Neural progenitor cell (in vitro differentiated cells): ENCODE results near the gene TMEFF2. TPM values are rescaled to one million over a fixed set of nuclear protein-coding genes. Genes with fewer than 3 reads are reported as not detected.

ENCODE experiments used
- DNase-seq: peaks from one replicate; pipeline ENCODE4 v3.0.0-alpha.2; 2016; ENCODE audit warnings: low spot score
- H2AFZ ChIP-seq: fragments of 200-600 bp; sonication (generic); replicated peaks from 2 replicates; pipeline ENCODE4 v1.6.1; 2016; ENCODE audit warnings: antibody characterized with exemption
- H3F3A ChIP-seq: fragments of 200-600 bp; sonication (generic); 2 replicates; pipeline ENCODE4 v1.6.1; 2016; ENCODE audit warnings: antibody characterized with exemption, low read depth
- H3K27ac ChIP-seq: fragments of 200-600 bp; sonication (generic); 2 replicates; pipeline ENCODE4 v1.5.1; 2016; ENCODE audit warnings: mild to moderate bottlenecking
- H3K27me3 ChIP-seq: fragments of 200-600 bp; sonication (generic); 2 replicates; pipeline ENCODE4 v1.6.1; 2016; ENCODE audit warnings: mild to moderate bottlenecking, moderate library complexity
- H3K36me3 ChIP-seq: fragments of 200-600 bp; sonication (generic); 2 replicates; pipeline ENCODE4 v1.5.1; 2016
- H3K4me1 ChIP-seq: fragments of 200-600 bp; sonication (generic); 2 replicates; pipeline ENCODE4 v1.6.1; 2016; ENCODE audit warnings: mixed run types
- H3K4me2 ChIP-seq: fragments of 200-600 bp; sonication (generic); 2 replicates; pipeline ENCODE4 v1.6.1; 2016
- H3K4me3 ChIP-seq: fragments of 200-600 bp; sonication (generic); 2 replicates; pipeline ENCODE4 v1.5.1; 2016
- H3K79me2 ChIP-seq: fragments of 200-600 bp; sonication (generic); 2 replicates; pipeline ENCODE4 v1.6.1; 2016; ENCODE audit warnings: low read depth
- H3K9ac ChIP-seq: fragments of 200-600 bp; sonication (generic); 2 replicates; pipeline ENCODE4 v1.6.1; 2016
- H3K9me3 ChIP-seq: fragments of 200-600 bp; sonication (generic); 2 replicates; pipeline ENCODE4 v1.5.1; 2016; ENCODE audit warnings: low read depth
- H4K20me1 ChIP-seq: fragments of 200-600 bp; sonication (generic); 2 replicates; pipeline ENCODE4 v1.6.1; 2016; ENCODE audit warnings: low read depth
- H3K27ac Mint-ChIP-seq: 3 replicates; pipeline ENCODE4 v1.8.0; 2021; ENCODE audit warnings: mixed read lengths
- H3K27me3 Mint-ChIP-seq: 2 replicates; pipeline ENCODE4 v1.8.0; 2022; ENCODE audit warnings: low read depth, mild to moderate bottlenecking, inconsistent platforms, moderate library complexity, mixed read lengths; ENCODE audit not compliant: insufficient read depth
- H3K36me3 Mint-ChIP-seq: 3 replicates; pipeline ENCODE4 v1.8.0; 2021; ENCODE audit warnings: mixed read lengths
- H3K4me1 Mint-ChIP-seq: 3 replicates; pipeline ENCODE4 v1.8.0; 2021; ENCODE audit warnings: mixed read lengths
- H3K4me3 Mint-ChIP-seq: 3 replicates; pipeline ENCODE4 v1.8.0; 2021; ENCODE audit warnings: mild to moderate bottlenecking, moderate library complexity, mixed read lengths
- H3K9me3 Mint-ChIP-seq: 3 replicates; pipeline ENCODE4 v1.8.0; 2020; ENCODE audit warnings: mixed read lengths
- EZH2 ChIP-seq: fragments of 200-600 bp; sonication (generic); IDR thresholded peaks from 2 replicates; pipeline ENCODE4 v1.6.1; 2017; ENCODE audit warnings: antibody characterized with exemption, mild to moderate bottlenecking, moderate library complexity
- EZH2phosphoT487 ChIP-seq: fragments of 200-600 bp; sonication (generic); IDR thresholded peaks from 2 replicates; pipeline ENCODE4 v1.6.1; 2017; ENCODE audit warnings: antibody characterized with exemption
- total RNA-seq: library from RNA; depleted of rRNA; stranded (reverse); fragments of >200 nt; gene quantifications from 2 replicates; pipeline ENCODE4 v1.2.3, GENCODE V29; 2015; ENCODE audit warnings: low replicate concordance
- TF ChIP-seq, protein P1 (sequence below): fragments of 200-600 bp; sonication (generic); IDR thresholded peaks from 2 replicates; pipeline ENCODE4 v1.5.1; 2017; ENCODE audit warnings: antibody characterized with exemption, mild to moderate bottlenecking

The TMEFF2 gene
- total RNA-seq, 1 donor from 2014 or later = 1.7 TPM

DNA sequence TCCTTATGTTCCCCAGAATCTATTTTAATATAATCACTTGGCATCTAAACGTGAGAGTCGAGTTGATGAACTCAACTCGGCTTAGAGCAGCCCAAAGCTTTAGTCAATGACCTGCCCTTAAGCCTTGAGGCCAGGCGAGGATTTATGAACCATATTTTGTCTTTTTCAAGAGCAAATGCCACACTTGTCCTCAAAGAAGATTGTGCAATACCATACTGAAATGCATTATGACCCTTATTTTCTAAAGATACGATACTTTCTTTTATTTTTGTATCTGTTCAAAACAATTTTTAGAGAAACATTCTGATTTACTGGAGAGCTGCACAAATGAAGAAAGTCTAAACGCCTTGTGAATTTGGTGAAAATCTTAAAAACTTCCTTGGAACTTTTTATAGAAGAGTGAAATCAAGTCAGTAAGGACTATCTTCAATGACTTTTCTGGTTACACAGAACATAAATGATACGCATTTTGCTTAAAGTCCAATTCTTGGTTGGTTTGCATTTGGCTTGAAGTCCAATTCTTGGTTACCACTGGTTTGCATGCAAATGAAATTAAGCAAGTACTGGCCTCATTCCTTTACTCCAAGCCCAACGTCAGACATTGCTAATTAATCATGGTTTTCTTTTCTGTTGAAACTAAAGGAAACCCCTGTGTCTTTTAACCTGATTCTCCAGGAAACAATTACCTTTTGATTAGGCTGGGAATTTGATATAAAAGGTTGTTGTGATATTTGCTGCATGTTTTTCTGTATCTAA is 242.0 kb downstream of the TMEFF2 start:
- Mint-ChIP-seq H3K27ac (no peak overlapping the region), H3K9me3 (no peaks in the 10 kb centered on the region), H3K27me3 (peaks cover 2% of the 10 kb centered on the region), H3K4me3 (no peak overlapping the region), H3K36me3 (no peaks in the 10 kb centered on the region), H3K4me1 (no peaks in the 10 kb centered on the region)
- Histone ChIP-seq H3K27ac (no peak overlapping the region), H3K4me3 (no peak overlapping the region), H3K27me3 (no peaks in the 10 kb centered on the region), H3K79me2 (no peaks in the 10 kb centered on the region), H3K4me2 (no peak overlapping the region), H3K4me1 (no peaks in the 10 kb centered on the region), H2AFZ (no peak overlapping the region), H3K9me3 (no peaks in the 10 kb centered on the region), H3K9ac (no peak overlapping the region), H3K36me3 (no peaks in the 10 kb centered on the region), H4K20me1 (no peaks in the 10 kb centered on the region), H3F3A (no peaks in the 10 kb centered on the region)
- TF ChIP-seq, protein P1, sequence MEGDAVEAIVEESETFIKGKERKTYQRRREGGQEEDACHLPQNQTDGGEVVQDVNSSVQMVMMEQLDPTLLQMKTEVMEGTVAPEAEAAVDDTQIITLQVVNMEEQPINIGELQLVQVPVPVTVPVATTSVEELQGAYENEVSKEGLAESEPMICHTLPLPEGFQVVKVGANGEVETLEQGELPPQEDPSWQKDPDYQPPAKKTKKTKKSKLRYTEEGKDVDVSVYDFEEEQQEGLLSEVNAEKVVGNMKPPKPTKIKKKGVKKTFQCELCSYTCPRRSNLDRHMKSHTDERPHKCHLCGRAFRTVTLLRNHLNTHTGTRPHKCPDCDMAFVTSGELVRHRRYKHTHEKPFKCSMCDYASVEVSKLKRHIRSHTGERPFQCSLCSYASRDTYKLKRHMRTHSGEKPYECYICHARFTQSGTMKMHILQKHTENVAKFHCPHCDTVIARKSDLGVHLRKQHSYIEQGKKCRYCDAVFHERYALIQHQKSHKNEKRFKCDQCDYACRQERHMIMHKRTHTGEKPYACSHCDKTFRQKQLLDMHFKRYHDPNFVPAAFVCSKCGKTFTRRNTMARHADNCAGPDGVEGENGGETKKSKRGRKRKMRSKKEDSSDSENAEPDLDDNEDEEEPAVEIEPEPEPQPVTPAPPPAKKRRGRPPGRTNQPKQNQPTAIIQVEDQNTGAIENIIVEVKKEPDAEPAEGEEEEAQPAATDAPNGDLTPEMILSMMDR = no peak
- TF ChIP-seq EZH2 (no peak), EZH2phosphoT487 (no peak)
- DNase-seq = no peak

DNA sequence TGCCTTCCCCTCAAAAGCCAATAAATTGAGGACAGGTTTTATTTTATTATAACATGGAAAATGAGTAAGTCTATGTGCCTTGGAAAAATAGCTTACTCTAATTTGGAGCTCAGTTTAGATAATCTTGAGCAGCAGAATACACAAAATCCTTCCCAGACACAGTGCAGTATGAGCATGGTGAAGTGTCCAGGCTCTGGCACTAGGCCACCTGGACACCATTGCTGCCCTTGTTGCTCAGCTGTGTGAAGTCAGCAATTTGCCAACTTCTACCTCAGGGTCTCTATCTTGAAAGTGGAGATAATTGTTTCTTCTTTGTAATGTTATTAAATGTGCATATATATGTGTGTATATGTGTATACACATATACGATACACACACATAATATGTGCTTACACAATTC is 242.9 kb downstream of the TMEFF2 start:
- no peaks in the 10 kb centered on the region for H3K79me2 ChIP-seq
- Mint-ChIP-seq H3K36me3 (no peaks in the 10 kb centered on the region), H3K4me1 (no peaks in the 10 kb centered on the region), H3K4me3 (no peak overlapping the region), H3K27ac (no peak overlapping the region), H3K9me3 (no peaks in the 10 kb centered on the region), H3K27me3 (peaks cover 2% of the 10 kb centered on the region)
- no peak for DNase-seq
- no peak overlapping the region for H3K4me2 ChIP-seq
- no peak overlapping the region for H3K4me3 ChIP-seq
- TF ChIP-seq EZH2 (no peak), EZH2phosphoT487 (no peak)
- TF ChIP-seq, protein P1 = no peak
- no peaks in the 10 kb centered on the region for H3K9me3 ChIP-seq
- H3K9ac ChIP-seq = no peak overlapping the region
- H4K20me1 ChIP-seq = no peaks in the 10 kb centered on the region
- H2AFZ ChIP-seq = no peak overlapping the region
- H3K27ac ChIP-seq = no peak overlapping the region
- no peaks in the 10 kb centered on the region for H3F3A ChIP-seq
- no peaks in the 10 kb centered on the region for H3K36me3 ChIP-seq
- no peaks in the 10 kb centered on the region for H3K4me1 ChIP-seq
- no peaks in the 10 kb centered on the region for H3K27me3 ChIP-seq

GRCh38 chr2:191951376-191951775 is 243.4 kb downstream of the TMEFF2 start:
- Histone ChIP-seq H3K4me2 (no peak overlapping the region), H3K9ac (no peak overlapping the region), H3K4me1 (no peaks in the 10 kb centered on the region), H4K20me1 (no peaks in the 10 kb centered on the region), H3K79me2 (no peaks in the 10 kb centered on the region), H3F3A (no peaks in the 10 kb centered on the region), H2AFZ (no peak overlapping the region), H3K36me3 (no peaks in the 10 kb centered on the region), H3K27ac (no peak overlapping the region), H3K27me3 (no peaks in the 10 kb centered on the region), H3K4me3 (no peak overlapping the region), H3K9me3 (no peaks in the 10 kb centered on the region)
- Mint-ChIP-seq H3K4me3 (no peak overlapping the region), H3K36me3 (no peaks in the 10 kb centered on the region), H3K4me1 (no peaks in the 10 kb centered on the region), H3K27ac (no peak overlapping the region), H3K27me3 (peaks cover 2% of the 10 kb centered on the region), H3K9me3 (no peaks in the 10 kb centered on the region)
- TF ChIP-seq EZH2phosphoT487 (no peak), EZH2 (no peak)
- TF ChIP-seq, protein P1 = no peak
- no peak for DNase-seq
